GM18511 (cell line): ENCODE results near the gene COQ8B.

Experiments
- ATAC-seq: cut with Tn5 transposase; IDR thresholded peaks from one replicate; pipeline ENCODE4 v1.9.1; 2021; ENCODE audit warnings: mild to moderate bottlenecking, moderate library complexity; ENCODE audit not compliant: unreplicated experiment

COQ8B gene

DNA sequence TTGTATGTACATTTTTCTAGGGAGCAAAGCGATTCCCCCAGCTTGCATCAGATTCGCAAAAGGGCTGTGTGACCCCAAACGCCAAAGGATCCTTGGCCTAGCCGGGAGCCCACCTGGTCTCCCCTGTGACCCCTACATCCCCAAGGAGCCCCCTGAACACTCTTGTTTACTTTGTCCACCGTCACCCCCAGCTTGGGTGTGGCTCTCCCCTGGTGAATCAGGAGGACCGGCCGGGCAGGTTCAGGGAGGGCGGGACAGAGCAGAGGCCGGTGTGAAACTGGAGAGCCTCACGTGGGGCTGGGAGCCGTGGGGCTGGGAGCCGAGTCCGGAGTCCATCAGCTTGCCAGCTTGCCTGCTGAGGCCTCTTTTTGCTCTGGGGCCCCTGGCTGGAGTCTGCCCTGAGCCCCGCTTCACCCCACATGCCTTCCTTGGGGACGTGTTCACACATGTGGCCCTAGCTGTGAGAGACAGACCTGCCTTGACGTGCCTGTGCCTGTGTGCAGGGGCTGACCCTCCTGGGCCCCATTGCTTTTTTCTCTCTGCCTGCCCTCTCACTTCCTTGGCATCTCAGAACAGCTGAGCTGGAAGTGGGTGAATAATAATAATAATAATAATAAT, 2.2 kb upstream of the COQ8B start:
- ATAC-seq: no peak

DNA sequence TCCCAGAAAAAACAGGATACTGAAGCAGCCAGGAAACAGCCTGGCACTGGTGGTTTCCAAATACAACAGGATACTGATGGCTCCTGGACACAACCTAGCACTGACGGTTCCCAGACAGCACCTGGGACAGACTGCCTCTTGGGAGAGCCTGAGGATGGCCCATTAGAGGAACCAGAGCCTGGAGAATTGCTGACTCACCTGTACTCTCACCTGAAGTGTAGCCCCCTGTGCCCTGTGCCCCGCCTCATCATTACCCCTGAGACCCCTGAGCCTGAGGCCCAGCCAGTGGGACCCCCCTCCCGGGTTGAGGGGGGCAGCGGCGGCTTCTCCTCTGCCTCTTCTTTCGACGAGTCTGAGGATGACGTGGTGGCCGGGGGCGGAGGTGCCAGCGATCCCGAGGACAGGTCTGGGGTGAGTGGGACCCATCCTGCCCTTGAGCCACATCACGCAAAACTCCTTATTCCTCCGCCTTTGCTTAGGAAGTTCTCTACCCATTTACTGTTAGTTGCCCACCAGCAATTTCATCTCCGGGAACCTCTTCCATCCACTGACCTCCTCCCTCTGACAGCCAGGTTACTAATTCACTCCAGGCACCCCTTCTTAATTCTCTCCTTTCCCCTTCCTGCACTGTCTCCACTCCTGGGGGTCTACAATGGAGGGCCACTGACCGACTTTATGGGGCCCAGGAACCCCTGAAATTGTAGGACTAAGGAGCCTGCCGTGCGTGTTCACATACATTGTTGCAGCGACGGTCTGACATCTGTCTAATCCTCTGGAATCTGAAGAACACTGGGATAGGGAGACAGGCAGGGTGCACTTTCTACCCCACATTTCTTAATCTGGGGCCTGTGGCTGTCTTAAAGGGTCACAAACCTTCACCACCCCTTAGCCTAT, 1.4 kb upstream of the COQ8B start:
- ATAC-seq: no peak

DNA sequence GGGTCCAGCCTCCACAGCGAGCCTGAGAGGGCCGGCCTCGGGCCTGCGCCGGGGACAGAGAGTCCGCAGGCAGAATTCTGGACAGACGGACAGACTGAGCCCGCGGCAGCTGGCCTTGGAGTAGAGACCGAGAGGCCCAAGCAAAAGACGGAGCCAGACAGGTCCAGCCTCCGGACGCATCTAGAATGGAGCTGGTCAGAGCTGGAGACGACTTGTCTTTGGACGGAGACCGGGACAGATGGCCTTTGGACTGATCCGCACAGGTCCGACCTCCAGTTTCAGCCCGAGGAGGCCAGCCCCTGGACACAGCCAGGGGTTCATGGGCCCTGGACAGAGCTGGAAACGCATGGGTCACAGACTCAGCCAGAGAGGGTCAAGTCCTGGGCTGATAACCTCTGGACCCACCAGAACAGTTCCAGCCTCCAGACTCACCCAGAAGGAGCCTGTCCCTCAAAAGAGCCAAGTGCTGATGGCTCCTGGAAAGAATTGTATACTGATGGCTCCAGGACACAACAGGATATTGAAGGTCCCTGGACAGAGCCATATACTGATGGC, 716 bp upstream of the COQ8B start:
- no peak for ATAC-seq

DNA sequence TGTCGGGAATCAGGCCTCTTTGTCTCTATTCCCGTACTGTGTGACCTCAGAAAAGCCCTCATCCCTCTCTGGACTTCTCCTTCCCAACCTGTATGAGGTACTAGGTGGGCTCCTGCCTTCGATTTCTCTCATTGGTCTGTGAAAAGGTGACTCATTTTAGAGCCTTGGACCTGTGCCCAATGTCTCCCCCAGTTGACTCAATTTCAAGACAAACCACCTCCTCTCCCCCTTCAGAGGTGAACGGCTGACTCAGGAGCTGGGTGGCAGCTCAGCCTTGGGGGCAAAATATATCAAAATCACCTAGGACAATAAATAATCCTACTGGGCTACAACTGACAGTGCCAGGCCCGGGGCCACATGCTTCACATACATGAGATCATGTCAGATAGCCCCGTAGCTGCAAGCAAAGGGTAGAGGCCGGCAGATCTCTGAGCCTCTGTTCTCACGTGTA, 630 bp downstream of the COQ8B start:
- ATAC-seq: no peak

DNA sequence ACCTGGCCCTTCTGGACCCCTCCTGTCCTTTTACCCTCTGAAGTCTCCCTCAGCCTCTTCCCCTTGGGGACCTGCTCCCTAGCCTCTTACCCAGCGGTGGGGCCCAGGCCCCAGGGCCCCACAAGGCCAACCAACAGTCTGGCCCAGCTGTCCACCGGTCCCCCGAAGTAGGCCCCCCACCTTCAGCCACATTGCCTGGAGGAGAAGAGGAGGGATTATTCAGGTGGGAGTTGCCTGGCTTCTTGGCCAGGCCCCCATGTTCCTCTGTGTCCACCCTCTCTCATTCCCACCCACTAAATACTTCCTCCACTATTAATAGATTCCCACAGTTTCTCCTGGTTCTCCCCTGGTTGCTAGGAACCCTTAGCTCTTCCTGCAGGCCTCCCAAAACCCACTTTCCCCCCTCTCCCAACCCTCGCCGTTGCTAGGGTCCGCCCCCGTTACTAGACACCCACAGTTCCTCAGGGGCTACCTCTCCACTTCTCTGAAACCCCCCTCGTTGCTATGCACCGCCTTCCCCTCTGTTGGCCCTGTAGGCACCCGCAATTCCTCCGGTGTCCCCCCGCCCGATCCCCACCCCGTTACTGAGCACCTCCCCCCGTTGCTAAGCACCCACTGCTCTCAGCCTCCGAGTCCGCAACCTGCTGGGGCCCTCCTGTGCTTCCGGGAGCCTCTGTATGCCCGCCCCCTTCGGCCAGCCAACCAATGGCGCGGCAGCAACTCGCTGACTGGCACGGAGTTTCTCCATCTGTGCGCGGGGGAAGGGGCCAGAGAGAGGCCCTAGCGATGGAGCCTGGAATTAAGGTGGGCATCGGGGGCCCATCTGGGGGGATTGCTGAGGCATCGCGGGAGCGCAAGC, 2.0 kb downstream of the COQ8B start:
- ATAC-seq: peak; percentile 65

DNA sequence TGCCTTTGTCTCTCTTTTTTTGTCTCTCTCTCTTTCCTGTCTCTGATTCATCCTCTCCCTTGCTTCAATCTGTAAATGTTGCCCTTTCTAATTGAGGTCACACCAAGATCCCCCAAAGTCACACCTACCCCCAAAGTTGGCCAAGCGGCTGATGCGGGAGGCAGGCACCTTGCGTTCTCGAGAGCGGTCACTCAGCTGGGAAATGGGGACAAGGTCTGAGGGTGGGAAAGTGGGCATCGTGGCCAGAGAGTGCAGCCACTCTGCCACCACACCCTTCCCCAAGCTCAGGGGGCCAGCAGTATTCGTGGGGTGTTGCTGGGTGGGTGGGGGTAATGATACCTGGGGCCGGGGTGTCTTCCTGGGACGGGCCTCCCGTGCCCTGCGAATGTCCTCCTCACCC, 2.7 kb downstream of the COQ8B start:
- no peak for ATAC-seq

DNA sequence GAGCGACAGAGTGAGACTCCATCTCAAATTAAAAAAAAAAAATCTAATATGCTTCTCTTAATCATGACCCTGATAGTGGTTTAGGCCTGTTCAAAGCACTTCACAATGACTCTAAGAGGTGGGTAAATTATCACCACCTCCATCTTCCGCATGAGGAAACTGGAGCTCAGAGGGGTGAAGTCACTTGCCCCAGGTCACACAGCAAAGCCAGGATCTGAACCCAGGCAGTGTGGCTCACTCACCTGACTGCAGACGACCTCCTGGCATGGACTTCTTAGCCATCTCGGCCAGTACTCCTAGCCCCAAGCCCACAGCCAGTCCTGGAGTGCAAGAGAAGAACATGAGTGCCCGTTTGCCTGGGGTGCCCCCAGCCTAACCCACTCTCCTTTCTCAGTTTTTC, 6.9 kb downstream of the COQ8B start:
- no peak for ATAC-seq

DNA sequence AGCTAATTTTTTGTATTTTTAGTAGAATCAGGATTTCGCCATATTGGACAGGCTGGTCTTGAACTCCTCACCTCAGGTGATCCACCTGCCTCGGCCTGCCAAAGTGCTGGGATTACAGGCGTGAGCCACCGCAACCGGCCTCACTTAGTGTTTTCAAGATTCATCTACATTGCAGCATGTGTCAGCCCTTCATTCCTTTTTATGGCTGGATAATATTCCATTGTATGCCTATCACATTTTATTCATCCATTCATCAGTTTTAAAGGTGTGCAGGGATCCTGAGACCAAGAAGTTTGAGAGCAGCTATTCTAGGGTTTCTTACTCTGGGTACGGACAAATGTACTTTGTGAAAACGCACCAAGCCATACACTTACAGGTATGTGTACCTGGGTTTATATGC, 9.1 kb downstream of the COQ8B start:
- no peak for ATAC-seq

DNA sequence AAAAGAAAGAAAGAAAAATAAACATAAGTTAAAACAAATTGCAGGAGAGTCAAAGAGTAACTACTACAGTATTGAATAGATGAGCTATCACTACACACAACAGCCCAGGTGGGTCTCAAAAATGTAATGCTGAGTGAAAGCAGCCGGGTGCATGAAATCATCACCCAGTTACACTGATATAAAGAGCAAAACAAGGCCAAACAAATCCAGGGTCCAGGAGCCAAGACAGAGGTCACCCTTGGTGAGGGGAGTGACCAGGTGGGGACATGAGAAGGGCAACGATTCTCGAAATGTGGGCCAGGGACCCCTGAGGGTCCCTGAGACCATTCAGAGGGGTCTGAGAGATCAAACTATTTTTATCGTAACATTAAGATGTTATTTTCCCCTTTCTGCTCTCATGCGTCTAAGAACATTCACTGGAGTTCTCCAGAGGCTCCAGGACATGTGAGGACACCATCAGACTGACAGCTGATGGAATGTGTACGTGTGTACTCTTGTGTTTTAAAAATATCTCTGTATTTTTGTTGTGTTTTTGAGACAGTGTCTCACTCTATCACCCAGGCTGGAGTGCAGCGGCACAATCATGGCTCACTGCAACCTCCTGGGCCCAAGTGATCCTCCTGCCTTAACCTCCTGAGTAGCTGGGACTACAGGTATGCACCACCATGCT, 10.6 kb downstream of the COQ8B start:
- ATAC-seq: no peak

DNA sequence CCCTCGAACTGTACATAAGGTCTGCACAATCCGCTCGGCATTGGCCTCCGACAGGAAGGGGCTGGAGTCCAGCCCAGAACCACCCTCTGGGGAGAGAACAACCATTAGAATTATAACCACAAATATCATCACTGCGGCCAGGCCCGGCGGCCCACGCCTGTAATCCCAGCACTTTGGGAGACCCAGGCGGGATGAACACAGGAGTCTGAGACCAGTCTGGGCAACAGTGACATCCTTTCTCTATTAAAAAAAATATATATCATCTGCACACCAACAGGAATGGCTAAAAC, 11.4 kb downstream of the COQ8B start:
- ATAC-seq: no peak

DNA sequence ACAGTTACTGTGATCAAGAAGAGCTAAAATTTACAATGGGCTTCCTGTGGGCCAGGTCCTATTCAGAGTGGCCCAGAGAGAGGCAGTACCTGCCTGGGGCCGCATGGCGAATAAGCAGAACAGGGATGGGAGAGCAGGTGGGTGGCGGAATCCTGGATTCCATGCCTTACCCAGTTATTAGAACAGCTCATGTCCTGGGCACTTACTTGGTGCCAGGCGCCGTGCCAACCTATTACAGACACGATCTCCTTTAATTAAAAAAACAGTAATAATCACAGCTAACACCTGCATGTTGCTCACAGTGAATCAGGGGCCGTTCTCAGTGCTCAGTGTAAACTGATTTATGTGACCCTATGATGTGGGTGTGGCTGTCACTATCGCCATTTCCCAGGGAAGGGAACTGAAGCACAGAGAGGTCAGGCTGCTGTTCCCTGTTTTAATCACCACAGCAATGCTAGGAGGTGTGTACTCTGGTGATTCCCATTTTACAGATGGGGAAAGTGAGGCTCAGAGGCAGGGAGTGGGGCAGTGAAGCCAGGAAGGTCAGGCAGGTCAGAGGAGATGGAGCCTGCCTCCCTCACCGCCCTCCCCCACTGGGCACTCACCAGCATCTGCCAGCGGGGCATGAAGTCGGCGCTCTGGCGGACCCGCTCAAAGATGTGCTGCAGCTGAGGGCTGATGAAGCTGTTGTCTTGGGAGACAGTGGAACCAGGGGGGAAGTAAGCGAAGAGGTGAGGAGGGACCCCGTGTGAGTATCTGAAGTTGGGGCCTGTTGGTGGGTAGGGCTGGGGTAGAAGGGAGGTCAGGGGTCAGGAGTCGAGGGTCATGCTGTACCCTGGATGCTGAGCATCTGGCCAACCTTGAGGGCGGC, 12.0 kb downstream of the COQ8B start:
- ATAC-seq: no peak

DNA sequence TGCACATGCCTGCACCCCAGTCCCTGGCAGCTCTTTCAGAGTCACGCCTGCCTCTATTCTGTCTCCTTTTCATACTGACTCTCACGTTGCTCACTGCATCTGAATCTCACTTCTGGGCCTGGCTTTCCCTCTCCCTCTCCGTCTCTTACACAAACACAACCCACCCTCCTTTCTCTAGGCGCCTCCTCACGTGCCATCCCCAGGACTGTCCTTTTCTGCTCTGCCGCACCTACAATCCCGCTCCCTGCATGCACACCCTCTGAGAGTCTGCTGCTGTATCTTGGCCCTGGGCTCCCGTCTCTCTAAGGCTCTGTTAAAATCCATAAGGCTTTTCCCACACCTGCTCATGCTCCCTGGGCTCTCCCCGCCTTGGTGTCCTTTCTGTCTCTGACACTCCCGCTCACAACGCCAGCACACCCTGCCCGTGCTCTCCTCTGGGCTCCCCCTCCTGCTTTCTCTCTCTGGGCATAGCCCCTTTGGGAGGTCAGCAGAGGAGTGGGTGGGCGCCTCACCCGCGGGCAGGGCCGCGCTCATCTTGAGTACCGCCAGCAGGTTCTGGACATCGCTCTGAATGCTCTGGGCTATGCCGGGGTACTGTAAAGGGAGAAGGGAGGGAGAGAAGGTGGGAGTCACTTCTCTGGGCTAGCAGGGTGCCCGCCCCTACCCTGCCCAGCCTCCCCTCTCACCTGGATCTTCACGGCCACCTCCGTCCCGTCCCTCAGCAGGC, 13.5 kb downstream of the COQ8B start:
- ATAC-seq: no peak

DNA sequence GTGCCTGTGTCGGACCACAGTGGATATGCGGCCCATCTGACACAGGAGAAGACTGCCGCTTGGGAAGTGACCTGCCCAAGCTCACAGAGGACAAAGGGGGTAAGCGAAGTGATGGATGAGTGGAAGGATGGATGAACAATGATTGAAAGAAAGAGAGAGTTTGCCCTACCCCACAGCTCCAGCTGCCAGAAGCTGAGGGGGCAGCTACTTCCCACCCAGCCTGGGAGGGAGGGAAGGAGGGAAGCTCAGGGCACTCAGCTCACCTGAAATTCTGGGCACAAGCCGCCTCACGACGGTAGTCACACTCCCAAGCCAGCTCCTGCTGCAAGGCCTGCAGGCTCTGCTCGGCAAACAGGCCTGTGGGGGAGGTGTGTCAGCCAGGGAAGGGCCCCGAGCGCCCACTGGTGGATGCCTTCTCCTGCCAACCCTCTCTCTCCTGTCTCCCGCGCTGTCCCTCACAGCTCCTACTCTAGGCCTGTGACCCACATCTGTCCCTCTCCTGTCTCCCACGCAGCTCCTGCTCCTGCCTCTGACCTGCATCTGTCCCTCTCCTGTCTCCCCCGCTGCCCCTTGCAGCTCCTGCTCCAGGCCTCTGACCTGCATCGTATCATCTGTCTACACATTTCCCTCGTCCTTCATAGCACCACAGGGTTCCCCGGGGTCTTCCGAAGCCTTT, 14.2 kb downstream of the COQ8B start:
- ATAC-seq: no peak

DNA sequence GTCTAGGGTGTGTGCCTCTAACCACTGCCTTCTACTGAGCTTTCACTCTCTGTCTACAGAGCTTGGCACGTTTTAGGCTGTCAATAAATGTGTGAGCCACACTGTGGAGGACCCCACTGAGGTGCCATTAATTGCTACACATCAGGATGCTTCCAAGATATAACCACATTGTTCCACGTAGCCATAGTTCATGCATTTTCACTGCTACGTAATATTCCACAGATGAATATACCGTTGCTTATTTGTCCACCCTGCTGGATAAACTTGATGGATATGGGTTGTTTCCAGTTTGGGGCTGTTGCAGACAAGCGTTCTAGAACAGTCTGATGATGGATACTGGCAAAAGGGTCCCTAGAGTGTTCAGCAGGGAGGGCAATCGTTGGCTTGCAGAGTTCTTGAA, 14.9 kb downstream of the COQ8B start:
- ATAC-seq: no peak

DNA sequence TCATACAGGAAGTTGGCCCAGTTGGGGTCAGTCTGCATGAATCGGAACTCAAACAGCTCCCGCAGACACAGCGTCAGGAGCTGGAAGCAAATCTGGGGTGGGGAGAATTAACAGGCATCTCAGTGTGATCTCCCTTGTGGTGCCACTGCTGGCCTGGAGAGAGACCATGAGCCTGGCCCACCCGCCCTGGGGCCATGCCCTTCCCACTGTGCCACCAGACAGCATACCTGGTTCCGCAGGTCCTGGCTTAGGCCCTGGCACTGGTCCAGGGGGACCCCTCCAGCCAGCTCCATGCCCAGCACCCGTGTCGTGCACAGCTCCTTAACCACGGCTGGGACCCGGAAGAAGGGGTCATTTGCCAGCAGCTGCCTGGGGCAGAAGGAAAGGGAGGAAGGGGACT, 16.6 kb downstream of the COQ8B start:
- ATAC-seq: no peak

DNA sequence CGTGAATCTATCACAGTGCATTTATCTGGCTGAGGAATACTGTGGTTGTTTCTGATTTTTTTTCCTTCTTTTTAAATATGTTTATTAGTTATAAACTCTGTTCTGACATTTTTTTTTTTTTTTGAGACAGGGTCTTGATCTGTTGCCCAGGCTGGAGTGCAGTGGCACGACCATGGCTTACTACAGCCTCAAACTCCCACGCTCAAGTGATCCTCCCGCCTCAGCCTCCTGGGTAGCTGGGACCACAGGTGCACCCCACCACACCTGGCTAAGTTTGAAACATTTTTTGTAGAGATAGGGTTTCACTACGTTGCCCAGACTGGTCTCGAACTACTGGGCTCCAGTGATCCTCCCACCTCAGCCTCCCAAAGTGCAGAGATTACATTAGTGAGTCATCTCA, 19.7 kb downstream of the COQ8B start:
- ATAC-seq: no peak

DNA sequence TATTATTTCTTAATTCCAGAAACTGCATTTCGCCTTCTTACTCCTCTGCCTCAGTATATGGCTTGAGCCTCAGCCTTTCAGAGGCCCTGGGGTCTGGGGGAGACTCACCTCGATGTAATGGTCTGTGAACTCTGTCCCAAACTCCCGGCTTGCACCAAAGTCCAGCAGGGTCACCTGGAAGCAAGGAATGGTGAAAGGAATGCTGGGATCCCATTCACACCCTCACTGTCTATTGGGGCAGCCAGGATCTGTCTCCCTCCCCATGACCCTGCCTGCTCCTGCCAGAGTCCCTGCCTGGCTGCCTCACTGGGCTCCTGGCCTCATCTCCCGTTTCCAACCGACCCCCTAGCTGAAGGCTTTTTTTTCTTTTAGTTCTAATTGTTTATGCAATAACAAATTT, 20.8 kb downstream of the COQ8B start:
- ATAC-seq: no peak

DNA sequence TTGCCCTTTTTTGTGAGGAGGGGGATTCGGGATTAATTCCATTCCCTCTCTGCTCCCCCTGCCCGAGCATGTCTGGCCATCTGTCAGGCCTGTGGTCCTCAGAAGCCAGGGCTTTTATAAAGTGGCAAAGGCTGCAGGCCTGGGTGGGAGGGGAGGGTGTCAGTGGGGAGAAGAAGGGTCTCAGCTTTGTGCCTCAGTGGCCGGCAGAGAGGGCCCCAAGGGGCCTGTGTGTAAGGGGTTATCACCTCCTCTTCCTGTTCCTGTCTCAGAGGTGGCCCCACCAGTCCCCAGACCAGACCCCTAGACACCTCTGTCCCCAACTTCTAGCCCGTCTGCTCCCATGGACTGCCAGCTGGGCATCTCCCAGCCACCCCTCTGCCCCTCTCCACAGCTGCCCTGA, 22.8 kb downstream of the COQ8B start:
- ATAC-seq: no peak
